GM04503 (cell line): ENCODE data around the gene MIPOL1.
"Not testable (repeated sequence)": the region's sequence is repeated elsewhere in the genome, so short reads cannot be mapped to it uniquely, and the experiment has no call there.

Experiments
- DNase-seq: peaks from one replicate; pipeline ENCODE4 v3.0.0-alpha.2; 2012; ENCODE audit warnings: low read depth

Gene MIPOL1

GRCh38 chr14:37284760-37285159 is 87.0 kb downstream of the MIPOL1 start:
- DNase-seq, result no peak

- DNase-seq, result no peak
Measured at GRCh38 chr14:37285220-37285619, 87.5 kb downstream of the MIPOL1 start.

GRCh38 chr14:37289688-37290087 is 92.0 kb downstream of the MIPOL1 start:
- no peak for DNase-seq

- DNase-seq, result not testable (repeated sequence)
Measured at GRCh38 chr14:37295262-37295661, 97.5 kb downstream of the MIPOL1 start.

GRCh38 chr14:37311252-37311651 is 113.5 kb downstream of the MIPOL1 start:
- DNase-seq, result no peak

- no peak for DNase-seq
Measured at GRCh38 chr14:37318938-37319337, 121.2 kb downstream of the MIPOL1 start.

- no peak for DNase-seq
Measured at GRCh38 chr14:37320106-37320505, 122.4 kb downstream of the MIPOL1 start.

GRCh38 chr14:37325332-37325731 is 127.6 kb downstream of the MIPOL1 start:
- DNase-seq, result no peak

GRCh38 chr14:37326434-37326833 is 128.7 kb downstream of the MIPOL1 start:
- DNase-seq, result no peak

GRCh38 chr14:37327933-37328332 is 130.2 kb downstream of the MIPOL1 start:
- DNase-seq, result not testable (repeated sequence)

- no peak for DNase-seq
Measured at GRCh38 chr14:37328673-37329072, 130.9 kb downstream of the MIPOL1 start.

- no peak for DNase-seq
Measured at GRCh38 chr14:37329189-37330001, 131.7 kb downstream of the MIPOL1 start.

GRCh38 chr14:37330910-37331309 is 133.2 kb downstream of the MIPOL1 start:
- no peak for DNase-seq

- no peak for DNase-seq
Measured at GRCh38 chr14:37340353-37340752, 142.6 kb downstream of the MIPOL1 start.

- DNase-seq, result no peak
Measured at GRCh38 chr14:37343307-37344094, 145.8 kb downstream of the MIPOL1 start.

- DNase-seq, result no peak
Measured at GRCh38 chr14:37363661-37364060, 165.9 kb downstream of the MIPOL1 start.

- DNase-seq, result no peak
Measured at GRCh38 chr14:37369425-37369824, 171.7 kb downstream of the MIPOL1 start.

- DNase-seq, result no peak
Measured at GRCh38 chr14:37375566-37375965, 177.8 kb downstream of the MIPOL1 start.

- DNase-seq, result no peak
Measured at GRCh38 chr14:37376944-37377609, 179.3 kb downstream of the MIPOL1 start.

- no peak for DNase-seq
Measured at GRCh38 chr14:37384870-37385596, 187.3 kb downstream of the MIPOL1 start.

GRCh38 chr14:37397157-37397940 is 199.6 kb downstream of the MIPOL1 start:
- not testable (repeated sequence) for DNase-seq
